GM21825 (cell line): Measurements from ENCODE around the gene NELL1.
"Not testable (repeated sequence)": the region's sequence is repeated elsewhere in the genome, so short reads cannot be mapped to it uniquely, and the experiment has no call there.

Source experiments
- ATAC-seq: cut with Tn5 transposase; IDR thresholded peaks from one replicate; pipeline ENCODE4 v1.9.1; 2021; ENCODE audit warnings: mild to moderate bottlenecking, moderate library complexity; ENCODE audit not compliant: unreplicated experiment

Gene NELL1

DNA sequence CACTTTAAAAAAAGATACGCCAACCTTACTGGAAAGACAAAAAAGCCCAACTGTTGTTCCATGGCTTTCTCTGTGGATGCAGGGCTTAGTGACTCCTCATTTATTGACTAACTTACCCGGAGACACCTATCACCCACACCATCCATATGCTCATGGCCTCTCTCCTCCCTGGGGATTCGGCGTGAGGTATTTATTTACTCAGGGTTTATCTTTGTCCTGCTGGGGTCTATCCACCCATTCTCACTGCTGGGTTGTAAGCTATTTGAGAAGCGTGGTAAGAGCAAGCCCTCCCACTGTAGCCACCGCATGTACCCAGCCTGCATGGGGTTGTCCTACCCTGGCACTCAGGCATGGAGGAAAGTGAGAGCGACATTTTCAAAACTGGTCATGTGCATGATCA, 93.6 kb downstream of the NELL1 start:
- no peak for ATAC-seq

DNA sequence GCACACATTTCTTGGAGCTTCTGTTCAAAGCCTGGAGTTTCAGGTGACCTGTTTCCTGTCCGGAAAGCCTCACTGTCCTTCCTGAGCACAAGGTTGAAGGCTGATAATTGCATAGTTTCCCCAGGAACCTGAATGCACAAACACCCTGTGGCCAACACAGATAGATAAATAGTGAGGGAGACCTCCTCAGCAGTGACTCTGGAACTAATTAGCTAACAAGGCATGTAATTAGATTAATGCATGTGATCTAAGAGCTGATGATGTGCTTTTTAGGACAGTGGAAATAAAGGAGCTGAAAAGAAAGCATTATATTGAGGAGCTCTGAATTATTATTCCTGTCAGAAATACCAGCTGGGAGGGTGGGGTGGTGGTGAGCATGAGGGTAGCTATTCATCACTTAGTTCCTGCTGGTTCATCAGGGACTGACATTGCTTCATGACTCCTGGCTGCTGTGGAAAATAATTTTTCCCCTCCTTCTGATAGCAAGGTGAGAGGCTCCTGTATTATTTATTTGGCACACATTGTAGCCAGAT, 101.1 kb downstream of the NELL1 start:
- no peak for ATAC-seq

DNA sequence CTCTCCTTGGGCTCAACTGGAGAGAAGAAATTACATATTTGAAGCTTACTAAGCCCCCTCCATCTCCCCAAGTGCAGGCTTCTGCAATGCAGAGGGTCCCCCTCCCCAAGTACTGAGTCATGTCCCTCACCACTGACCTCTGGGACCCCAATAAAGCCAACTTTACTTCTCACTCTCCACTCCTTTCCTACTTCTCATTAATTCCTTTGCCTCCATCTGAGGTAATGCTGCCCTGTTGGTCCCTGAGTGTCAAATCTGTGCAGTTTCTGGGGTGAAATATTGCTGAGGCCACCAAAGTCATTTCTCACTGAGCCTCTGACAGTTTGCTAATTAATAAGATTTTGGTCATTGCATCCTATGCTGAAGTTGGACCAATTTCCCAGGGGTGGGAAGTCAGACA, 101.6 kb downstream of the NELL1 start:
- no peak for ATAC-seq

DNA sequence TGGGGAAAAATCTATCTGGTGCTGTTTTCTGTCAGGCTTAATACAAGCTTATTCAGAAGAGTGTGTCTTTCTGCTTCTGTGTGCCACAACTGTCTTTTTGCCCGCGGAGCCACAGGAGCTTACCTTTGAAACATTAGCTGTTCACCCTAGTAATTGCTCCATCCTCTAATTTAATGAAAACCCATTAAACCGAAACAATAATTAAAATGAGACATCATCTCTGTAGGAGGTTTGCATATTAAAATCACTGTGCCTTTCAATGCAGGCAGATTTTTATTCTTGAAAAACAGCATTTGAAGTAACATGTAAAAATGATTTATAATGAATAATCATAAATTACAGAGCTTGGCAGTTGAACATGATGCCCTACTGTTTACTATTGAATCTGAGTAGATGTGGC, 102.3 kb downstream of the NELL1 start:
- ATAC-seq = no peak

DNA sequence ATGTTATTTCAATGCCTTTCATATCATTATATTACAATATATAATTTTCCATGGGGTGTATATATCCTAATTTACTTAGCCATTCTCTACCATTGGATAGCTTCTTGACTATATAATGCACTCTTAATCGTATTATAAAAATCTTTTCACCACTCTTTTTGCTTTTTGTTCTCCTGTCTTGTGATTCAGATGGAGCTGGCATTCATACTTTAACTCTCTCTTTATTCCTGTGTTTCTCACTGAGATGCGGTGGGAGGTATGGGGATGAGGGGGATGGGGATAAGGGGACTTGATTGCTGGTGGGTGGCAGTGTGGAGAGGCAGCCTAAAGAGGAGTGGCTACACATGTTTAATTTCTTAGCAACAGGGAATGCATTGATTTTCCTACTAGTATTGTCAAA, 105.9 kb downstream of the NELL1 start:
- no peak for ATAC-seq

DNA sequence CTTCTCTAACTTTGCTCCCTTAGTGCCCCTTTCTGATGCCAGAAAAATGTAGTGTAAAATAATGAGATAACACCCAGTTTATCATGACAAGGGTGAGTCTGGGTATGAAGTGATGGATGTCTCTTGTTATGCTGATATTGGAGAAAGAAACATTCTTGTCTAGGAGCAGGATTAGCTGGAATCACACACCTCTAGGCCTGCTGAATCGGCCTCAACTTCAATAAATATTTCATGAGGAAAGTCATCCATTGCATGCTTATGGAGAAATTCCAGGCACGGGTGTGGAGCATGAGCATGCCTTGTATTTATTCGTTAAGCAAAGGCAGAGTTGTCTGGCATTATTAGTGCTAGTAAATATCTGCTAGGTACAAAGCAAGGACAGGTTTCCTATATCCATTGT, 113.4 kb downstream of the NELL1 start:
- no peak for ATAC-seq

DNA sequence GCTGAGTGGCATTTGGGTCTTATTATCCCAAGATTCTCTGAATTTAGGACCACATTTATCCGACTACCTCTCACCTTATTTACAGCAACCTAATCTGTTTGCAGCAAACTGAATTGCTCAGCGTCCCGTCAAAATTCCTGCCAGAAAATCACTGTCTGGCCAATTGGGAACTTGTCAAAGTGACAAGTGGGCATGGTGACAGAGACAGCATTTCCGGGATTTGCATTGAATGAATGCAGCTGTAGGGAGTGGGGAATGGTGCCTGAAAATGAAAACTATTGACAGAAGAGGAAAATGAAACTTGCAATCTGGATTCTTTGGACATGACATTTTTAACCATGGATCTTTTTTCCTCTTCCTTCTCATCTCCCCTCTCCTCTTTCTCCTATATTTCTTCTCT, 113.8 kb downstream of the NELL1 start:
- ATAC-seq = no peak

DNA sequence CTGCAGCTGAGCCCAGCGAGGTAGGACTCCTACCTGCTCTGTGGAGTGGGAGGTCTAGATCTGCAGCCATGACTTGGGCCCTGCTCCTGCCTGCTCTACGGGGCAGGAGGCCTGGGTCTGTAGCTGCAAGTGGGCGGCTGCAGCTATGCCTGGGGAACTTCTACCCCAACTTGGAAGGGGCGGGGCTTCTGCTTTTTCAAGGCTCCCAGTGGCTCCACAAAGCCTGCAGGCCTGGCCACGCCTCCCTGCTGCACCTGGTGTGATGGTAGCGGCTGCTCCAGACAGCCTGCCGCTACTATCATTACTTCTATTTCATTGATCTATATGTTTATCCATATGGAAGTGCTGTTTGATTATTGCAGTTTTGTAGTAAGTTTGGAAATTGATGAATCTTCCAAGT, 121.2 kb downstream of the NELL1 start:
- no peak for ATAC-seq

DNA sequence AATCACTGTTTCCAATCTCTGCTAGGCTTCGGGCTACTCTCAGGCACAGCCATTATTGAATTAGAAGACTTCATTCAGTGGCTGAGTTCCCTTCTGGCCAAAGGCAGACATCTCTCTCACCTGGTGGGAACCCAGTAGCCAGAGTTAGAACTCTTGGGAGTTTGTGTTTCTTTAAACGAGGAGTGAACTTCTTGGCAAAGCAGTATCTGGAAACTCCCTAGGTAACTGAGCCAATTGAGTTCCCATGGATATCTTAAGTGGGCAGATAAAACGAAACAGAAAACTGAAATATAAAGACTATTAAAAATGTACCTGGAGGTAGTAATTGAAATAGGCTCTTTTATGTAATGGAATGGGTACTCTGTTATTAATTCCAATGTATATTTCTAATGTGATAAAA, 125.6 kb downstream of the NELL1 start:
- ATAC-seq = no peak

DNA sequence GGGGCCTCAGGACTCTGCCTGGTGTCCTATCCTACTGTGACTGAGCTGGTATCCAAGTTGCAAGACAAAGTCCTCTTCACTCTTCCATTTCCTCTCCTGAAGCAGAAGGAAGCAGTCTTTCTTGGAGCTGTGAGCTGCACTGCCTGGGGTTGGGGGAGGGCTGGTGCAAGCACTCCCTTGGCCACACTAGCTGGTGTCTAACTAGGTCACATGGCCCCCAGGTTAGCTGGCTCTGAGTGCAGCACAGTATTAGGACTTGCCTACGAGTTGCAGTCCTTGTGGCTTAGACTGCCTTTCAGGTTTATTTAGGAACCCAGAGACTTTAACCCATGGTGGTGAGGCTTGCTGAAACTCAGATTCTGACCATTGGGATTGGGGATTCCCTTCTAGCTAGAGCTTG, 138.9 kb downstream of the NELL1 start:
- no peak for ATAC-seq

DNA sequence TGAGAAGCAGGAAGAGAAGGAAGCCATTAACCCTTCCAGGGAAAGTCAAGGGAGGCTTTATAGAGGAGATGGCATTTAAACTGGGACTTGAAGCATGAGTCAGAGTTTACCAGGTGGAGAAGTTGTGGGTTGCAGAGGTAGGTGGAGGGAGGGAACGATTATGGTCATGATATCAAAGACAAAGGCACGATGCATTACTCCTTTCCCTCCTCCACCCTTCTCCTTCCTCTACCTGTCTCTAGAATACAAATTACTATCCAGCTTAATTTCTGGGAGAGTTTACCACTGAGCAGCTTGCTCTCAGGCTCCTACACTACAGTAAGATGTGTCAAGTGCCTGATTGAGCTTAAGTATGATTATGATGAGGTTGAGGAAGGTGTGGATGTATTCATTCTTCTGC, 151.7 kb downstream of the NELL1 start:
- no peak for ATAC-seq

DNA sequence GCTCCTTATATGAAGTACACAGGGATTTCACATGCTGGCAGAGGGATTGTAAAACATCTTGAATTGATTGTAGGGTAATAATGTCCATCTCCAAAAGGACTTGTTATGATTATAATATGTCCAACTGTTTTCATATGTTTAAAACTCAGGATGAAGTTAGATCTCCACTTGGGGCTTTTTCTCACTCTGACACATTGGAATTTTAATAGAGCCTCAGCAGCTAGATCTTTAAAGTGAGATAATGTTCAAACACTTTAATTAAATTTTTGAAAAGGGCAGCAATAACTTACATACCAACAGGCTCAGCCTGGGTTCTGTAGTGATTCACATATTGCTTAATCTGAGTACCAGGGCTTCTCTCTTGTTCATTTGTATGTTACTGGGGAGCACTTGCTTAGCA, 152.1 kb downstream of the NELL1 start:
- no peak for ATAC-seq

DNA sequence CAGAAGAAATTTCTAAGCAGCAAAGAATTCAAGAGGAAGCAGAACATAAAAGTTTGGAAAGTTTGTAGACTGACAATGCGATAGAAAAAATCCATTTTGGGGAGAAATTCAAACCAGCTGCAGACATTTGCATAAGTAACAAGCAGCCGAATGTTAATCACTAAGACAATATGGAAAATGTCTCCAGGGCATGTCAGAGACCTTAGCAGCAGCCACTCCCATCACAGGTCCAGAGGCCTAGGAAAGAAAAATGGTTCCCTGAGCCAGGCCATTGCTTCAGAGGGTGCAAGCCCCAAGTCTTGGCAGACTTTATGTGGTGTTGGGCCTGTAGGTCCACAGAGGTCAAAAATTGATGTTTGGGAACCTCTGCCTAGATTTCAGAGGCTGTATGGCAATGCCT, 155.4 kb downstream of the NELL1 start:
- no peak for ATAC-seq

DNA sequence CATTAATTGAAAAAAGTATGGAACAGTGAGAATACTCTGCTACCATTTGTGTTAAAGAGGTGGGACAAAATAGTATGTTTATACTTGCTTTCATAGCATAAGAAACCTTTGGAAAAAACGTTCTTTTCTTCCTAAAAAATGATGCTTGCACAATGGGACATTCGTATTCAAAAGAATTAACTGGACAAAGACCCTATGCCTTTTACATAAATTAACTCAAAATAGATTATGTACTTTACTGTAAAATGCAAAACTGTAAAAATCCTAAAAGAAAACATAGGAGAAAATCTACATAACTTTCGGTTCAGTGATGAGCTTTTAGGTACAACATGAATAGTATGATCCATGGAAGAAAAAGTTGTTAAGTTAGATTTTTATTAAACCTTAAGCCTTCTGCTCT, 166.2 kb downstream of the NELL1 start:
- ATAC-seq = no peak

DNA sequence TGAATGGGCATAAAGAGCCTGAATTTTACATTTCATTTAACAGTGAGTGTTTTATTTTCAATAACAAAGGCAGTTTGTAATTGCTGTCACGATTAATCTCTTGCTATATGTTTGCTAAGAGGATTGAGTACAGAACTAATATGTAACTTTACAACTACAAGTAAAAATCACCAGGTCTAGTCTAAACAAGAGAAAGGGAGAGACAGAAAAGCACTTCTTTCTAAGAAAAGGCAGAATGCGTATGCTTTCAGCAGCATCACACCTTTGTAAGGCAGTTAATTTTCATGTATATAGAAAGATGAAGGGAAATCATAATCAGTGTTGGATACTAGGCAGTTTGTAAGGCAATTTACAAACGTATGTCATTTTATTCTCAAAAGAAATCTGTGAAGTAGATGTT, 169.8 kb downstream of the NELL1 start:
- ATAC-seq = no peak

DNA sequence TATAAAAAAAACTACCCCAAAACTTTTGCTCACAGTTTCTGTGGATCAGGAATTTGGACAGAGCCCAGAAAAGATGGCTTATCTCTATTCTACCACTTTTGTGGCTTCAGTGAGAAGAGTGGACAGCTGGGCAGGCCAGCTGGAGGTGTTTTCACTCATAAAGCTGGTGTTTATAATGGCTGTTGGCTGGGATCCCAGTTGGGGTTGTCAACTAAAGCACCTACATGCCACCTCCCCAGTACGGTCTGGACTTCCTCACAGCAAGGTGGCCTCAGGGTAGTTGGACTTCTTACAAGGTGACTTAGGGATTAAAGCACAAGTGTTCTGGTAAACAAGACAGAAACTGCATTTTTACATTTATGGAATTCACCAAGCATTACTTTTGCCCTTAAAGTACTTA, 171.0 kb downstream of the NELL1 start:
- no peak for ATAC-seq

DNA sequence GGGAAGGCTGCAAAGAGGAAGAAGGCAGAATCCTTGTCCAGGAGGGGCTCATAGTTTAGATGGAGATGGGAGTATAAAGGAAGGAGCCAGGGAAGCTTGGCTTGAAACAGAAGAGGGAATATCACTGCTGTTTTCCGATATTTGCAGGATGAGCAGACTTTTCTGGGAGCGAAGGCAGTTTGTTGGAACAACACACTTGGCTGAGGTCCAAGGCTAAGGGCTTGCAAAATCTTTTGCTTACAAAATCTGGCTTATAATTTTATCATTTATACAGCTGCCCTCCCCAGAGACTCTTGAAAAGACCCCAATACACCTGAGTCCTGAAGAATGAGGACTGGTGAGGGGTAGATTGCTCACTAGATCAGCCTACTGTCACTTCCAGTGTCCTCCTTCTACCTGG, 174.8 kb downstream of the NELL1 start:
- no peak for ATAC-seq

DNA sequence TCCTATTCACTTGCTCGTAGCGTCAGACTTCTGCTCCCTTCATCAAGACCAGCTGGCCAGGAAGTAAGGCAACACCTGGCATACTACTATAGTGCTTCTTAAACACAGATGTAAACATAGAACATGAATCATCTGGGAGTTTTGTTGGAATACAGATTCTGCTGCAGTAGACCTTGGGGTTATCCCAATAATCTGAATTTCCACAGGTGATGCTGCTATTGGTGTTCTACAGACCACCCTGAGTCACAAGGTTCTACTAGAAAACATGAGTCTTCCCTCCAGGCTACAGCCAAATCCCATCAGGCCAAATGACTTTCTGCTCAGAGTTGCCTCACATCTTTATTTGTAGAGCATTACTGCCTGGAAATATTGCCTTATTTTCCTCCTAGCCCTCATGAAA, 175.2 kb downstream of the NELL1 start:
- ATAC-seq = no peak

DNA sequence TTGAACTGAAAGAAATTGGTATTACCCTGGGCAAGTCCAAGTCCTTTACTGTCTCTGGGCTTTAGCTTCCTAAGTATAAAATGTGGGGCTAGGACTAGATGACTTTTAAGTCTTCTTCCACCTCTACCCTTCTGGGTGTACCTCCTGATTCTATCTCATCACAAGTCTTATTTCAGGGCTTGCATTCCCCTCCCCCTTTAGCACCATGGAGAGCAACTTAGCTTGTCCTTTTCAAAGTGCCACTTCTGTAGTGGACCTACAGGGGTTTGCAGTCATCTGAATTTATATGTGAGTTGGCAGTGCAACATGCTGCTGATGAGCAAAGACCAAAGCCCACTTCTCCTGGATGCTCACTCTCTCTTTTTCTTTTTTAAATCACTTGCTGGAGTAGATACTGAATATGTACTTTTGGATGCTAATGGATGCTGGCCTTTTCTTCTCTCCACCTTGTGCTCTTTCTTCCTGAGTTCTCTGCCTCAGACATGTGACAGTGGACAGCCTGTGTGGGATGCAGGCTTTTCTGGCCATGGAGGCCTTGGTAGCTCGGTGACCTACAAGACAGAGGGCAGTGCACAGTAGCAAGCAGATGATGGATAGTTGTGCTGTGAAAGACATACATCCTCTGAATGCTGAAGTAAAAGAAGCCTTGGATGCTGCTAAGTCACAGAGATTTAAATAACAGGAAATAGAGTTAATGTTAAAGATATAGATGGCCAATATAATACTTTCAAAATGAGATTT, 185.0 kb downstream of the NELL1 start:
- no peak for ATAC-seq

DNA sequence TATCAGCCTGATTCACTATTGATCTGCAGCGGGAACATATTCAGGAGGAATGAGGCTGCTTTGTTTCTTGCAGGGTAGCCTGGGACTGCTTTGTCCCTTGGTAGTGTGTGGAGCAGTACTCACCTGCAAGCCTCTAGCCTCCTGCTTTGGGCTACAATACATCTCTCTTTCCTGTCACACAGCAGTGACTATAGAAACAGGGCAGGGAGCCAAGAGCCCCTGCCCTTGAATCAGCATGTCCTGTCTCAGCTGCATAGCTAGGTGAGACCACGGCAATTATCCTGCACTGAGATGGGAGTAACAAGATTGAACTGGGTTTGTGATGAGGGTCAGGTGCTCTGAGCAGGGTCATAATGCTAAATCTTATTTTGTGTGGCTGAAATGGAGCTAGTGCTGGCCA, 191.9 kb downstream of the NELL1 start:
- no peak for ATAC-seq

DNA sequence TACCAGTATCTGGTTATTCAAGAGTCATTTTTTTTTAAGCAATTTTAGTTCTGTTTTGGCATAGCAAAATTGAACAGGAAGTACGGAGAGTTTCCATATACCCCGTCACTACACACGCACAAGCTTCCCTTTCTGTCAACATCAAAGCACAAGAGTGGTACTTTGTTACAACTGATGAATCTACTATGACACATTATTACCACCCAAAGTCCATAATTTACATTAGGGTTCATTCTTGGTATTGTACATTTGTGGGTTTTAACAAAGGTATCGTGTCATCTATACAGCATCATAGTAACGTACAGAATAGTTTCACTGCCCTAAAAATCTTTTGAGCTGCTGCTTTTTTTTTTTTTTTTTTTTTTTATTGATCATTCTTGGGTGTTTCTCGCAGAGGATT, 192.9 kb downstream of the NELL1 start:
- not testable (repeated sequence) for ATAC-seq

DNA sequence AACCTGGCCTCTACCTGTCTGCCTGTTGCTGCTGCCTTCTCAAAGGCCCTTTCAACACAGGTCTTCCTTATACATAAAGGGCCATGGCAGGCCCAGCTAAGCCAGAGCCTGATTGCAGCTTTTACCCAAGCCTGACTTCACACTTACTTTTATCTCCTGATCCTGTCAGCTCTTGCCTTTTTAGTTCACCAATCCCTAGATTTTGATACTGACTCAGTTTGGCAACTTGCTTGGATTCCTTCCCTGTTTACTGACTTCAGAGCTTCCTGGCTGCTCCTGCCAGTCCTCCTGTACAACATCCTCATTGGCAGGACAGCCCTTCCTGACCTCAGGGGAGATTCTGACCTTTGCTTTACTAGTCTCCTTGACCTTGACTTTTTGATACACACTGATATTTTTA, 195.2 kb downstream of the NELL1 start:
- ATAC-seq = no peak

DNA sequence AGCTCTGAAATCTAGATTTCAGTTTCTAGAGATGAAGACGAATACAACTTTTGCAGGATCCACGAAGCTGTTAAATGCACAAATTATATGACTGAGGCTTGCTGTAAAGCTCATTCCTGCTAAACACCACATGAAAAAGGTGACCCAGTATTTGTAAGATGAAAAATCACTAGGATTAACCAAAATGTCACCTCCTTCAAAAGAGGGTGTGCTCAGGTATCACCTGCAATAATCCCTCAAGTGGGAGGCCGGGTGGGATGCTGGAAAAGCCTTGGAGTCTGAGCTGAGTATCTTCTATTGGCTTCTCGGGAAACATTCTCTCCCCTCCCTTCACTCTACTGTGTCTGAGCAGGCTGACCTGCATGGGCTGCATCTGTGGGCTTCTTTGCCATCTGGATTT, 195.8 kb downstream of the NELL1 start:
- no peak for ATAC-seq
